ENCODE results near the gene ABI3BP. TPM values are rescaled to one million over a fixed set of nuclear protein-coding genes. Genes with fewer than 3 reads are reported as not detected.

The ABI3BP gene
- total and polyA plus RNA-seq, 4 donors: 21.9 to 87.5 (median 59.9) TPM

GRCh38 chr3:100717637-100718487 is 275.4 kb downstream of the ABI3BP start:
- H3K9me3 ChIP-seq (ENCODE audit: control insufficient read depth in 4 of 4, insufficient read depth in 3 of 4, low read length in 3 of 4): no peaks in the 10 kb centered on the region
- no peak overlapping the region for H3K9ac ChIP-seq (ENCODE audit: insufficient read depth in 1 of 2, low read length in 2 of 2)
- H3K36me3 ChIP-seq (ENCODE audit: control insufficient read depth in 4 of 4, insufficient read depth in 4 of 4, low read length in 4 of 4): peaks cover 14 to 49% (median 23%) of the 10 kb centered on the region in 4 donors
- no peaks in the 10 kb centered on the region for H3K27me3 ChIP-seq (ENCODE audit: control insufficient read depth in 3 of 3, insufficient read depth in 3 of 3, low read length in 2 of 3)
- TF ChIP-seq CTCF (IDR thresholded peaks at IDR 0.05; ENCODE audit: control extremely low read depth, extremely low read depth): no peak
- WGBS, 2 donors: 89 to 94% methylated on average over 4 of the region's 4 CpGs
- no peak for ATAC-seq (ENCODE audit: insufficient read depth, low FRiP score)
- H3K4me3 ChIP-seq: no peak overlapping the region
- no peak overlapping the region for H3K27ac ChIP-seq (ENCODE audit: low read depth in 1 of 2, low read length in 1 of 2)
- no peak for DNase-seq
- peaks cover 0 to 5% (median 0%) of the 10 kb centered on the region in 5 donors for H3K4me1 ChIP-seq (ENCODE audit: control insufficient read depth in 5 of 5, insufficient read depth in 5 of 5, low read length in 5 of 5)

GRCh38 chr3:100717063-100717462 is 276.2 kb downstream of the ABI3BP start:
- H3K4me1 ChIP-seq (ENCODE audit: control insufficient read depth in 5 of 5, insufficient read depth in 5 of 5, low read length in 5 of 5): peaks cover 0 to 5% (median 0%) of the 10 kb centered on the region in 5 donors
- H3K36me3 ChIP-seq (ENCODE audit: control insufficient read depth in 4 of 4, insufficient read depth in 4 of 4, low read length in 4 of 4): peaks cover 14 to 45% (median 20%) of the 10 kb centered on the region in 4 donors
- no peak for ATAC-seq (ENCODE audit: insufficient read depth, low FRiP score)

GRCh38 chr3:100715176-100715575 is 278.0 kb downstream of the ABI3BP start:
- Histone ChIP-seq H3K4me3 (no peak overlapping the region), H3K9ac (ENCODE audit: insufficient read depth in 1 of 2, low read length in 2 of 2) (no peak overlapping the region), H3K36me3 (ENCODE audit: control insufficient read depth in 4 of 4, insufficient read depth in 4 of 4, low read length in 4 of 4) (peaks cover 8 to 30% (median 13%) of the 10 kb centered on the region in 4 donors), H3K27ac (ENCODE audit: low read depth in 1 of 2, low read length in 1 of 2) (no peak overlapping the region), H3K9me3 (ENCODE audit: control insufficient read depth in 4 of 4, insufficient read depth in 3 of 4, low read length in 3 of 4) (no peaks in the 10 kb centered on the region), H3K4me1 (ENCODE audit: control insufficient read depth in 5 of 5, insufficient read depth in 5 of 5, low read length in 5 of 5) (peaks cover 0 to 19% (median 3%) of the 10 kb centered on the region in 5 donors), H3K27me3 (ENCODE audit: control insufficient read depth in 3 of 3, insufficient read depth in 3 of 3, low read length in 2 of 3) (no peaks in the 10 kb centered on the region)
- TF ChIP-seq CTCF (IDR thresholded peaks at IDR 0.05; ENCODE audit: control extremely low read depth, extremely low read depth): no peak
- ATAC-seq (ENCODE audit: insufficient read depth, low FRiP score) (no peak), DNase-seq (no peak)

More at GRCh38 chr3:100717063-100717462, 276.2 kb downstream of the ABI3BP start:
- H3K4me3 ChIP-seq: no peak overlapping the region
- H3K27ac ChIP-seq (ENCODE audit: low read depth in 1 of 2, low read length in 1 of 2): no peak overlapping the region
- H3K27me3 ChIP-seq (ENCODE audit: control insufficient read depth in 3 of 3, insufficient read depth in 3 of 3, low read length in 2 of 3): no peaks in the 10 kb centered on the region
- 91 to 94% methylated on average over 2 of the region's 2 CpGs for WGBS, 2 donors
- H3K9me3 ChIP-seq (ENCODE audit: control insufficient read depth in 4 of 4, insufficient read depth in 3 of 4, low read length in 3 of 4): no peaks in the 10 kb centered on the region
- no peak for TF ChIP-seq CTCF (IDR thresholded peaks at IDR 0.05; ENCODE audit: control extremely low read depth, extremely low read depth)
- DNase-seq: no peak
- H3K9ac ChIP-seq (ENCODE audit: insufficient read depth in 1 of 2, low read length in 2 of 2): no peak overlapping the region
